ENCODE data around the gene PIK3C3.

DNA sequence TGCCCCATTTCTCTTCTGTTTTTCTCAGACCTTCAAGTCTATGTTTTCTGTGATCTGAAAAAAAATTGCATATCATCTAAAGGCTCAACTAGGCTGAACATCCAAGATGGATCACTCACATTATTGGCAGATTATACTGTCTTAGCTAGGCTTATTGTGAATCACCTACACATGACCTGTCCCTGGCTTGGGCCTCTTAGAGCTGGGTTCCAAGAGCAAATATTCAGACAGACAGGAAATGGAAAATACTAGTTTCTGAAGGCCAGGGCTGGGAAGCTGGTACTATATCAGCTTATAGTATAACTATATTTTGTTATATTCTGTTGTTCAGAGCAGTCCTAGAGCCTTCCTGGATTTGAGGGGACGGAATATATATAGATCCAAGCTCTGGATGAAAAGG, 90.3 kb downstream of the PIK3C3 start:
- TF ChIP-seq, protein P1, sequence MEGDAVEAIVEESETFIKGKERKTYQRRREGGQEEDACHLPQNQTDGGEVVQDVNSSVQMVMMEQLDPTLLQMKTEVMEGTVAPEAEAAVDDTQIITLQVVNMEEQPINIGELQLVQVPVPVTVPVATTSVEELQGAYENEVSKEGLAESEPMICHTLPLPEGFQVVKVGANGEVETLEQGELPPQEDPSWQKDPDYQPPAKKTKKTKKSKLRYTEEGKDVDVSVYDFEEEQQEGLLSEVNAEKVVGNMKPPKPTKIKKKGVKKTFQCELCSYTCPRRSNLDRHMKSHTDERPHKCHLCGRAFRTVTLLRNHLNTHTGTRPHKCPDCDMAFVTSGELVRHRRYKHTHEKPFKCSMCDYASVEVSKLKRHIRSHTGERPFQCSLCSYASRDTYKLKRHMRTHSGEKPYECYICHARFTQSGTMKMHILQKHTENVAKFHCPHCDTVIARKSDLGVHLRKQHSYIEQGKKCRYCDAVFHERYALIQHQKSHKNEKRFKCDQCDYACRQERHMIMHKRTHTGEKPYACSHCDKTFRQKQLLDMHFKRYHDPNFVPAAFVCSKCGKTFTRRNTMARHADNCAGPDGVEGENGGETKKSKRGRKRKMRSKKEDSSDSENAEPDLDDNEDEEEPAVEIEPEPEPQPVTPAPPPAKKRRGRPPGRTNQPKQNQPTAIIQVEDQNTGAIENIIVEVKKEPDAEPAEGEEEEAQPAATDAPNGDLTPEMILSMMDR (IDR thresholded peaks at IDR 0.05), result no peak
- no peak for TF ChIP-seq POLR2A (IDR thresholded peaks at IDR 0.05)
